UCSD-AML1 (cell line): ENCODE measurements around the gene EPC2.

Source experiments
- DNase-seq: peaks from one replicate; lab custom pipeline; 2025; ENCODE audit not compliant: unreplicated experiment; lab: John Stamatoyannopoulos, UW

EPC2 gene

GRCh38 chr2:148802448-148803220 is 158.1 kb downstream of the EPC2 start:
- no peak for DNase-seq

GRCh38 chr2:148810081-148810480 is 165.5 kb downstream of the EPC2 start:
- no peak for DNase-seq

- no peak for DNase-seq
These were observed 167.8 kb downstream of the EPC2 start for GRCh38 chr2:148812306-148812705.

DNA sequence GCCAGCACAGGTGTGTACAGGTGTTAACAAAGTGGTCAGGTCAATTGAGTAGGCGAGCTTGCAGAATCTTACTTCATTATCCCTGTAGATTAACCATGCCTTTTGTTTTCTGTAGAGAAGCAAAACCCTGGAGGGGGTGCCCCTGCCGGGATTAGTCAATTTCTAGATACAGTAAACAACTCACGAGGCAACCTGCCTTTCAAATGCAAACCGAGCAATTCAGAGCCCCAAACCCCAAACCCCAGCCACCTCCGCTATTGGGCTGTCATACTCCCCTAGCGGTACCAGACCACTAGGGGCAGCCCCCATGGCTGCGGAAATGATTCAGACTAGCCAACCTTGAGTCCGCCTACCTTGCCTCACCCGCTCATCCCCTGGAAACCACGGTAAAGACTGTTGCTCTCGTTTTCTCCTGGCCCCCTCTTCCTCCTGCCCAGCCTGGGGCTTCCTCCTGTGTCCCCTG is 169.1 kb downstream of the EPC2 start:
- no peak for DNase-seq

DNA sequence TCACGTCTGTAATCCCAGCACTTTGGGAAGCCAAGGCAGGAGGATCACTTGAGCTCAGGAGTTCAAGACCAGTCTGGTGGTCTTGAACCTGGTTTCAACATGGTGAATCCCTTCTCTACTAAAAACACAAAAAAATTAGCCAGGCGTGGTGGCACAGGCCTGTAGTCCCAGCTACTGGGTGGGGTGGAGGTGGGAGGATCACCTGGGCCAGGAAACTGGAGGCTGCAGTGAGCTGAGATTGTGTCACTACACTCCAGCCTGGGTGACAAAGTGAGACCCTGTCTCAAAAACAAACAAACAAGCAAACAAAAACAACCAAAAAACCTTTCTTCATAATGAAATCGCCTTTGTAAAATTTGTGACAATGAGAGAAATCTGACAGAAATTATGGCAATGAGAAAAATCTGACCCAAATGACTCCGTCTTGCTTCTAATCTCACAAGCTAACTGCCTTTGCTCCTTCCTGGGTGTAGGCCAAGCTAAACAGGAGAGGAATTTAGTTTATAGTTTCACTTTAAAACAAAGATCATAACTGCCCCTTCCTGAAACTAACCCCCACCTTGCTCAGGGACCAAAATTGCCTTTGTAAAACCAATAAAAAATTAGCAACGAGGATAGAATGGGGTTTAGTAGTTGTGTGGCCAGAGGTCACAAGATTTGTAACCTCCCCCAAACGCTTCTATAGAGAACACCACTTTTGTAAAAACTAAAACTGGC is 169.8 kb downstream of the EPC2 start:
- DNase-seq = no peak

DNA sequence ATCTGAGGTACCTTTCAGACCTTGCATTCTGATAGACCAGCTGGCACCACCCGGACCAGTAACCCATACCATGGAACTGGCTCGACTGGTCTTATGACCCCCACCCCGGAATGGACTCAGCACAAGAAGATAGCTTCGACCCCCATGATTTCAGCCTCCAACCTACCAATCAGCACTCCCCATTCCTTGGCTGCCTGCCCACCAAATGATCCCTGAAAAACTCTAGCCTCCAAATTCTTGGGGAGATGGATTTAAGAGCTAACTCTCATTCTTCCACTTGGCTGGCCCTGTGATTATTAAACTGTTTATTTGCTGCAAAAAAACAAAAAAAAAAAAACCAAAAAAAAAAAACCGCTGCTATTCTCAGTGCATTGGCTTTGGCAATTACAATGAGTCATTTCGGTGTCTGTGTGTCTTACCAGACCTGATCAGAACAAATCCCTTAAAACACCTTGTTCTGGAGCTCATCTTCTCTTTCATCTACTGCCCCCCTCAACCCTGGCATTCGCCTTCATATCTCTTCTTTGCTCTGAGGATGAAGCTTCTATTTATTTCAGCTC is 170.4 kb downstream of the EPC2 start:
- no peak for DNase-seq

GRCh38 chr2:148816176-148816575 is 171.6 kb downstream of the EPC2 start:
- DNase-seq = no peak

- no peak for DNase-seq
These were observed 172.7 kb downstream of the EPC2 start for GRCh38 chr2:148817210-148817708.

DNA sequence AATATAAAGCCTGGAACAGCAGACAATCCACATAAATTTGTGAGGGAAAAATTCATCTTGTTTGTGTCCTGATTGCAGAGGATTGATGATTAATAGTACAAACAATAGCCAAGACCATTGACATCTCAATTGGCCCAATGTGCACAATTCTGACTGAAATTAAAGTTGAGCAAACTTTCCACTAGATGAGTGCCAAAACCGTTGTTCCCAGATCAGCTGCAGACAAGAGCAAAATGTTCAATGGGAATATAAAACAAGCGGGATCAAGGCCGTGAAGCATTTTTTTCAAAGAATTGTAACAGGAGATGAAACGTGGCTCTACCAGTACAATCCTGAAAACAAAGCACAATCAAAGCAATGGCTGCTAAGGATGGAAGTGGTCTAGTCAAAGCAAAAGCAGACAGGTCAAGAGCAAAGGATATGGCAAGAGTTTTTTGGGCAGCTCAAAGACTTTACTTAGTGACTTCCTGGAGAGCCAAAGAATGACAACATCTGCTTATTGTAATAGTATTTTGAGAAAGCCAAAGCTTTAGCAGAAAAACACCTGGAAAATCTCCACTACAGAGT is 174.6 kb downstream of the EPC2 start:
- DNase-seq = no peak

- DNase-seq = no peak
These were observed 179.6 kb downstream of the EPC2 start for GRCh38 chr2:148824190-148824589.

- DNase-seq = no peak
These were observed 182.2 kb downstream of the EPC2 start for GRCh38 chr2:148826791-148827190.

DNA sequence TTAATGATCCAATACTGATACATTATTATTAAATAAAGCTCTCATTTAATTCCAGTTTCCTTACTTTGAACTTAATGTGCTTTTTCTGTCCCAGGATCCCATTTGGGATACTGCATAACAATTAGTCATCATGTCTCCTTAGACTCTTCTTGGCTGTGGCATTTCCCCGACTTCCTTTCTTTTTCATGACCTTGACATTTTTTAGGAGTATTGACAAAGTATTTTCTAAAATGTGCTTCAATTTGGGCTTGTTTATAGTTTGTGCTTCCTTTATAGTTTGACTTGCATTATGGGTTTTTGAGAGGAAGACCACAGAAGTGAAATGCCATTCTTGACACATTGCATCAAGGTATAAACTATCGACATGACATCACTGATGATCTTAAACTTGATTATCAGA is 184.4 kb downstream of the EPC2 start:
- DNase-seq = no peak

DNA sequence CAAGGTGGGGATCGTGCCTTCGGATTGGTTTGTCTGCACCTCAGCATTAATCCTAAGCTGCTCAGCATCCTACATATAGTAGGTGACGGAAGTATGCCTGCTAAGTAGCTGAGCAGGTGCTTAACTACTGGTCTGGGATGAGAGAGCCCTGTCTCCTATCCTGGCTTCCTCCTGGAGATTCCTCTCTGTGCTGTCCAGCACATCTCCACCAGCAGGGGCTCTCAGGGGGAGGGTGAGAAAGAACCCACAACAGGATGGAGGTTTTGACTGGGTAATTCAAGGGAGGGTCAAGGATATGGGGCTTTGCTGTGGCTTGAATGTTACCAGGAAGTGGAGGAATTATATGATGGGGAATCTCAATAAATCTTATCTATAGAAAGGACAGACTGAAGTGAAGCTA is 185.1 kb downstream of the EPC2 start:
- no peak for DNase-seq

GRCh38 chr2:148832637-148833036 is 188.1 kb downstream of the EPC2 start:
- DNase-seq = no peak
